GM12878 (cell line): Measurements from ENCODE around the gene CXCL6. TPM values are rescaled to one million over a fixed set of nuclear protein-coding genes. Genes with fewer than 3 reads are reported as not detected.

Experiments used
- ATAC-seq: fragments of 200-7000 bp; cut with Tn5 transposase; 3 replicates; pipeline ENCODE4 v1.9.1; 2020; ENCODE audit warnings: mild to moderate bottlenecking, moderate library complexity
- BruUV-seq: library from RNA; stranded (reverse); fragments of 400-500 nt; replicated peaks from 2 replicates; lab custom pipeline; 2021; lab: Mats Ljungman, UMichigan
- CTCF ChIA-PET: fragments of 300-600 bp; sonication (Branson Sonifier 250); formaldehyde crosslinking; extraction: SDS; loops from one replicate; lab custom pipeline; 2021; ENCODE audit warnings: inconsistent platforms; lab: Yijun Ruan, JAX
- POLR2A ChIA-PET: fragments of 350-600 bp; formaldehyde crosslinking; extraction: SDS; loops from one replicate; lab custom pipeline; 2021; ENCODE audit warnings: inconsistent platforms; lab: Charles Lee
- RAD21 ChIA-PET: fragments of 300-600 bp; sonication (Branson Sonifier 250); formaldehyde crosslinking; loops from one replicate; lab custom pipeline; 2023; ENCODE audit warnings: antibody characterized with exemption; ENCODE audit not compliant: unreplicated experiment; lab: Charles Lee
- SMC1A ChIA-PET: fragments of 300-600 bp; sonication (Branson Sonifier 250); formaldehyde crosslinking; loops from one replicate; lab custom pipeline; 2023; ENCODE audit not compliant: unreplicated experiment, uncharacterized antibody; lab: Charles Lee
- DNase-seq: peaks from one replicate; pipeline ENCODE4 v3.0.0-alpha.2; 2011; ENCODE audit warnings: low read depth, low spot score
- FAIRE-seq: peaks from 3 replicates; lab custom pipeline; 2011; peaks lifted over from hg19 to GRCh38; lab: Jason Lieb, UNC
- H2AFZ ChIP-seq: 2 replicates; pipeline ENCODE4 v1.6.0; 2011; ENCODE audit warnings: low read depth, low read length, control low read depth; ENCODE audit not compliant: control insufficient read depth
- H3K27ac ChIP-seq: 2 replicates; pipeline ENCODE4 v1.5.1; 2011; ENCODE audit warnings: control low read depth; ENCODE audit not compliant: control insufficient read depth, insufficient read depth
- H3K27me3 ChIP-seq, 2 experiments: replicated peaks in 1 of 2; 2 replicates each; pipeline versions ENCODE4 v1.6.0 to v1.6.1; 2011; ENCODE audit warnings: low read length in 1 of 2; ENCODE audit not compliant: control insufficient read depth in 2 of 2, insufficient read depth in 2 of 2
- H3K36me3 ChIP-seq, 2 experiments: 2 replicates each; pipeline ENCODE4 v1.5.1; 2011; ENCODE audit warnings: low read length in 1 of 2; ENCODE audit not compliant: control insufficient read depth in 2 of 2, insufficient read depth in 2 of 2
- H3K4me1 ChIP-seq: 2 replicates; pipeline ENCODE4 v1.6.1; 2011; ENCODE audit warnings: mild to moderate bottlenecking, low read length, moderate library complexity, mixed read lengths; ENCODE audit not compliant: control insufficient read depth, insufficient read depth
- H3K4me2 ChIP-seq: 2 replicates; pipeline ENCODE4 v1.6.0; 2011; ENCODE audit warnings: control low read depth; ENCODE audit not compliant: control insufficient read depth, insufficient read depth
- H3K4me3 ChIP-seq: fragments of 200-600 bp; sonication (generic); 2 replicates; pipeline ENCODE4 v1.5.1; 2016
- H3K79me2 ChIP-seq: 2 replicates; pipeline ENCODE4 v1.6.0; 2011; ENCODE audit warnings: low read length; ENCODE audit not compliant: control insufficient read depth, insufficient read depth
- H3K9ac ChIP-seq: 2 replicates; pipeline ENCODE4 v1.8.0; 2011; ENCODE audit warnings: low read length, control low read depth, mixed read lengths; ENCODE audit not compliant: control insufficient read depth, insufficient read depth
- H3K9me3 ChIP-seq: replicated peaks from 3 replicates; pipeline ENCODE4 v1.5.1; 2011; ENCODE audit warnings: mild to moderate bottlenecking, low read length; ENCODE audit not compliant: control insufficient read depth, insufficient read depth
- H4K20me1 ChIP-seq: 2 replicates; pipeline ENCODE4 v1.6.0; 2011; ENCODE audit not compliant: control insufficient read depth, insufficient read depth
- IRF5 ChIP-seq: fragments of 450-650 bp; IDR thresholded peaks from 2 replicates; pipeline ENCODE4 v1.6.1; 2017; ENCODE audit warnings: borderline replicate concordance
- KDM1A ChIP-seq: fragments of 200-600 bp; sonication (generic); IDR thresholded peaks from 2 replicates; pipeline ENCODE4 v1.6.1; 2016; ENCODE audit warnings: borderline replicate concordance
- LARP7 ChIP-seq: fragments of 450-650 bp; IDR thresholded peaks from 2 replicates; pipeline ENCODE4 v1.6.1; 2017; ENCODE audit warnings: mild to moderate bottlenecking
- NRF1 ChIP-seq: conservative IDR thresholded peaks from 2 replicates; pipeline ENCODE4 v1.6.1; 2011; ENCODE audit warnings: mild to moderate bottlenecking, low read depth, low read length, improper control_type of control experiment
- POLR2AphosphoS5 ChIP-seq: IDR thresholded peaks from 2 replicates; pipeline ENCODE4 v1.6.1; 2011; ENCODE audit warnings: mild to moderate bottlenecking, low read length, inconsistent platforms
- RBBP5 ChIP-seq: fragments of 200-600 bp; sonication (generic); conservative IDR thresholded peaks from 2 replicates; pipeline ENCODE4 v1.6.1; 2016
- SMAD5 ChIP-seq: IDR thresholded peaks from 2 replicates; pipeline ENCODE4 v1.6.1; 2016; ENCODE audit warnings: antibody characterized with exemption, low read depth
- SPI1 ChIP-seq: IDR thresholded peaks from 2 replicates; pipeline ENCODE4 v1.6.1; 2011; ENCODE audit warnings: low read depth, mild to moderate bottlenecking, low read length, moderate library complexity, borderline replicate concordance; ENCODE audit not compliant: insufficient read depth
- SUPT20H ChIP-seq: IDR thresholded peaks from 2 replicates; pipeline ENCODE4 v1.6.1; 2011; ENCODE audit warnings: low read depth, mild to moderate bottlenecking, low read length, moderate library complexity, borderline replicate concordance; ENCODE audit not compliant: control insufficient read depth
- TCF7 ChIP-seq: IDR thresholded peaks from 2 replicates; pipeline ENCODE4 v1.6.1; 2014; ENCODE audit warnings: antibody characterized with exemption, borderline replicate concordance
- ZBTB33 ChIP-seq: fragments of 450-650 bp; IDR thresholded peaks from 2 replicates; pipeline ENCODE4 v1.6.1; 2017; ENCODE audit warnings: mild to moderate bottlenecking
- WGBS: methylation state at CpG from one replicate; pipeline ENCODE4 v1.1.6; 2016; ENCODE audit warnings: low lambda C conversion rate; ENCODE audit not compliant: insufficient replicate concordance, insufficient coverage; ENCODE audit errors: missing lambda C conversion rate; 5-methylcytosine and 5-hydroxymethylcytosine counted together
- in situ Hi-C: fragments of 300-500 bp; cut with MboI; formaldehyde crosslinking; loops from 9 replicates; pipeline ENCODE4 v1.14.3; 2018; ENCODE audit warnings: mixed read lengths
- intact Hi-C: fragments of 100-400 bp; cut with micrococcal nuclease; formaldehyde crosslinking; loops from one replicate; pipeline ENCODE4 v1.14.2; 2022; ENCODE audit not compliant: unreplicated experiment
- polyA plus RNA-seq, 11 experiments: library from polyadenylated mRNA; depleted of rRNA in 4 of 11; unstranded in 6 of 11; stranded (reverse) in 5 of 11; fragments of >200 nt; fragmentation: Nextera tagmentation in 4 of 11; fragmentation: Illumina TruSeq in 1 of 11; extraction: Ambion mirVana in 4 of 11; extraction: Trizol in 1 of 11; gene quantifications; 1 replicate in 1 of 11; 2 replicates in 10 of 11; pipeline versions ENCODE4 v1.2.1 to v1.2.3, GENCODE V29; 2011 to 2016; ENCODE audit warnings: inconsistent platforms in 2 of 11, missing spikeins in 2 of 11, low read depth in 1 of 11
- total RNA-seq, 4 experiments: library from RNA; depleted of rRNA in 3 of 4; stranded (reverse); fragments of >200 nt in 3 of 4; fragmentation: Illumina TruSeq in 1 of 4; extraction: Trizol in 1 of 4; gene quantifications; 2 replicates each; pipeline versions ENCODE4 v1.2.1 to v1.2.3, GENCODE V29; 2013 to 2021

The CXCL6 gene
- total and polyA plus RNA-seq, 10 of the 15 experiments (the other 5 are each of a cell fraction or from before 2014, with no cell fraction given): not detected

GRCh38 chr4:73788411-73788810 lies 48.1 kb upstream of the CXCL6 start (continued):
- TF ChIP-seq SMAD5: no peak
- no peak for TF ChIP-seq SUPT20H
- TF ChIP-seq, all 136 proteins: peak for 0

- no peaks in the 10 kb centered on the region for H3K4me1 ChIP-seq
- no TSS peak for BruUV-seq
- H3K9me3 ChIP-seq: no peaks in the 10 kb centered on the region; the same call in 2 of the 3 replicates
- no peaks in the 10 kb centered on the region for H3K36me3 ChIP-seq
- no peak overlapping the region for H2AFZ ChIP-seq
- DNase-seq: no peak
- no peaks in the 10 kb centered on the region for H3K79me2 ChIP-seq
- H3K27ac ChIP-seq: no peak overlapping the region
- ChIA-PET CTCF (no interaction called here), SMC1A (interaction anchor here (1.1 to 1.6 kb wide), 2 partner anchors 19 to 35 kb away, joined by 4 read pairs; no protein-coding TSS in a partner anchor), RAD21 (no interaction called here), POLR2A (no interaction called here)
- H3K4me2 ChIP-seq: no peak overlapping the region
- H3K4me3 ChIP-seq: no peak overlapping the region
- in situ Hi-C loops: no loop called here
- no peak for FAIRE-seq
- no peaks in the 10 kb centered on the region for H3K27me3 ChIP-seq
- no peaks in the 10 kb centered on the region for H4K20me1 ChIP-seq
- no peak overlapping the region for H3K9ac ChIP-seq
- no peak for ATAC-seq
- TF ChIP-seq TCF7: no peak
- intact Hi-C loops: no loop called here
Measured at GRCh38 chr4:73798842-73799241, 37.6 kb upstream of the CXCL6 start.

- no peak for TF ChIP-seq LARP7
- no peak for TF ChIP-seq RBBP5
- TF ChIP-seq SPI1: no peak
- no peak for TF ChIP-seq IRF5
- TF ChIP-seq ZBTB33: no peak
- no peak for TF ChIP-seq KDM1A
- no peak for TF ChIP-seq NRF1
- TF ChIP-seq POLR2AphosphoS5: no peak
- Histone ChIP-seq H4K20me1 (no peaks in the 10 kb centered on the region), H3K4me2 (no peak overlapping the region), H3K36me3 (no peaks in the 10 kb centered on the region), H2AFZ (no peak overlapping the region), H3K9ac (no peak overlapping the region), H3K4me1 (no peaks in the 10 kb centered on the region), H3K79me2 (no peaks in the 10 kb centered on the region), H3K27ac (no peak overlapping the region), H3K9me3 (no peaks in the 10 kb centered on the region; the same call in 2 of the 3 replicates), H3K4me3 (no peak overlapping the region), H3K27me3 (no peaks in the 10 kb centered on the region)
- in situ Hi-C loops: no loop called here
- 59% methylated on average over 2 of the region's 2 CpGs for WGBS
- no peak for DNase-seq
- ChIA-PET SMC1A (no interaction called here), POLR2A (no interaction called here), CTCF (no interaction called here), RAD21 (no interaction called here)
- no peak for ATAC-seq
- BruUV-seq: no TSS peak
- intact Hi-C loops: no loop called here
- FAIRE-seq: no peak
Measured at GRCh38 chr4:73800206-73800605, 36.3 kb upstream of the CXCL6 start.
